C4-2B (cell line): Measurements from ENCODE around the gene HS3ST5.

Experiments used
- ZFX ChIP-seq: fragments of 450-650 bp; IDR thresholded peaks from 2 replicates; pipeline ENCODE4 v1.6.1; 2017
- TF ChIP-seq, protein P1 (sequence below): fragments of 450-650 bp; conservative IDR thresholded peaks from 2 replicates; pipeline ENCODE4 v1.5.1; 2017; ENCODE audit warnings: mild to moderate bottlenecking

DNA sequence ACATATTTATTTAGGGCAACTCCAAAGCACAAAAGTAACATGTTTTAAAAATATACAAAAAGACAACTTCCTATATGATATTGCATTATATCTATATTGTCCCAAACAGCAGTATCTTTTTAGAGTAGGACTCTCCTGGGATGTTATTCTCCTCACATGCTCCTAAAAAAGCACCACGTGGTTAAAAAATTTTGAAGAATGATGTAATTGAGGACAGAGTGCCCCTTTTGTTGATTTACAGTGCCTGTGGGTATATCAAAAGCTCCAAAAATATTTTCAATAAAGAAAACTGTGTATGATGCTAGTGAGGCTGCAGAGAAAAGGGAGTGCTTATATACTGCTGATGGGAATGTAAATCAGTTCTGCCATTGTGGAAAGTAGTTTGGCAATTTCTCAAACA lies 241.6 kb downstream of the HS3ST5 start:
- TF ChIP-seq, protein P1, sequence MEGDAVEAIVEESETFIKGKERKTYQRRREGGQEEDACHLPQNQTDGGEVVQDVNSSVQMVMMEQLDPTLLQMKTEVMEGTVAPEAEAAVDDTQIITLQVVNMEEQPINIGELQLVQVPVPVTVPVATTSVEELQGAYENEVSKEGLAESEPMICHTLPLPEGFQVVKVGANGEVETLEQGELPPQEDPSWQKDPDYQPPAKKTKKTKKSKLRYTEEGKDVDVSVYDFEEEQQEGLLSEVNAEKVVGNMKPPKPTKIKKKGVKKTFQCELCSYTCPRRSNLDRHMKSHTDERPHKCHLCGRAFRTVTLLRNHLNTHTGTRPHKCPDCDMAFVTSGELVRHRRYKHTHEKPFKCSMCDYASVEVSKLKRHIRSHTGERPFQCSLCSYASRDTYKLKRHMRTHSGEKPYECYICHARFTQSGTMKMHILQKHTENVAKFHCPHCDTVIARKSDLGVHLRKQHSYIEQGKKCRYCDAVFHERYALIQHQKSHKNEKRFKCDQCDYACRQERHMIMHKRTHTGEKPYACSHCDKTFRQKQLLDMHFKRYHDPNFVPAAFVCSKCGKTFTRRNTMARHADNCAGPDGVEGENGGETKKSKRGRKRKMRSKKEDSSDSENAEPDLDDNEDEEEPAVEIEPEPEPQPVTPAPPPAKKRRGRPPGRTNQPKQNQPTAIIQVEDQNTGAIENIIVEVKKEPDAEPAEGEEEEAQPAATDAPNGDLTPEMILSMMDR: no peak
- no peak for TF ChIP-seq ZFX
